H9 (cell line): ENCODE data around the gene KIAA0930. TPM values are rescaled to one million over a fixed set of nuclear protein-coding genes. Genes with fewer than 3 reads are reported as not detected.

Experiments used
- DNase-seq: peaks from one replicate; pipeline ENCODE4 v3.0.0-alpha.2; 2017
- H2AFZ ChIP-seq: one replicate; pipeline ENCODE4 v1.6.1; 2013; ENCODE audit warnings: mild to moderate bottlenecking, low read length, control low read depth, moderate library complexity
- H2AK5ac ChIP-seq: 2 replicates; pipeline ENCODE4 v1.6.1; 2013; ENCODE audit warnings: low read length, control low read depth, mixed read lengths; ENCODE audit not compliant: insufficient read length
- H2BK120ac ChIP-seq: one replicate; pipeline ENCODE4 v1.6.1; 2013; ENCODE audit warnings: low read depth, mild to moderate bottlenecking, low read length, control low read depth, inconsistent platforms; ENCODE audit not compliant: poor library complexity, severe bottlenecking
- H2BK12ac ChIP-seq: 2 replicates; pipeline ENCODE4 v1.6.1; 2013; ENCODE audit warnings: low read length, control low read depth, mixed read lengths, low read depth; ENCODE audit not compliant: insufficient read length
- H2BK15ac ChIP-seq: 2 replicates; pipeline ENCODE4 v1.6.1; 2013; ENCODE audit warnings: low read depth, low read length, control low read depth
- H2BK20ac ChIP-seq: one replicate; pipeline ENCODE4 v1.6.1; 2013; ENCODE audit warnings: low read depth, mild to moderate bottlenecking, low read length, control low read depth, inconsistent platforms; ENCODE audit not compliant: poor library complexity, severe bottlenecking
- H2BK5ac ChIP-seq: 2 replicates; pipeline ENCODE4 v1.6.1; 2013; ENCODE audit warnings: low read length, control low read depth, mixed read lengths; ENCODE audit not compliant: insufficient read length
- H3K14ac ChIP-seq: 2 replicates; pipeline ENCODE4 v1.6.1; 2013; ENCODE audit warnings: low read length, control low read depth; ENCODE audit not compliant: insufficient read depth
- H3K18ac ChIP-seq: 2 replicates; pipeline ENCODE4 v1.6.1; 2013; ENCODE audit warnings: low read depth, mild to moderate bottlenecking, mixed read lengths, low read length, control low read depth; ENCODE audit not compliant: insufficient read length
- H3K23ac ChIP-seq: 2 replicates; pipeline ENCODE4 v1.6.1; 2013; ENCODE audit warnings: low read length, control low read depth, mixed read lengths, low read depth; ENCODE audit not compliant: insufficient read length
- H3K23me2 ChIP-seq: 2 replicates; pipeline ENCODE4 v1.6.1; 2013; ENCODE audit warnings: low read depth, mild to moderate bottlenecking, mixed read lengths, low read length, control low read depth; ENCODE audit not compliant: insufficient read length, poor library complexity, severe bottlenecking
- H3K27ac ChIP-seq: 2 replicates; pipeline ENCODE4 v1.5.1; 2013; ENCODE audit warnings: low read length, control low read depth, mixed read lengths, low read depth; ENCODE audit not compliant: insufficient read length
- H3K27me3 ChIP-seq: 2 replicates; pipeline ENCODE4 v1.6.1; 2013; ENCODE audit warnings: low read length, control low read depth, inconsistent platforms; ENCODE audit not compliant: insufficient read depth
- H3K4ac ChIP-seq: 2 replicates; pipeline ENCODE4 v1.6.1; 2013; ENCODE audit warnings: low read depth, mild to moderate bottlenecking, control low read depth, inconsistent platforms, low read length, moderate library complexity
- H3K4me1 ChIP-seq: 2 replicates; pipeline ENCODE4 v1.6.1; 2013; ENCODE audit warnings: low read length, control low read depth, inconsistent platforms; ENCODE audit not compliant: insufficient read depth
- H3K4me2 ChIP-seq: 2 replicates; pipeline ENCODE4 v1.6.1; 2013; ENCODE audit warnings: low read length, control low read depth, mixed read lengths; ENCODE audit not compliant: insufficient read length, insufficient read depth
- H3K56ac ChIP-seq: 2 replicates; pipeline ENCODE4 v1.6.1; 2013; ENCODE audit warnings: low read depth, mild to moderate bottlenecking, mixed read lengths, low read length, control low read depth; ENCODE audit not compliant: insufficient read length
- H3K79me1 ChIP-seq: 2 replicates; pipeline ENCODE4 v1.6.1; 2013; ENCODE audit warnings: low read depth, mild to moderate bottlenecking, moderate library complexity, low read length, control low read depth, inconsistent platforms; ENCODE audit not compliant: insufficient read depth, poor library complexity, severe bottlenecking
- H3K79me2 ChIP-seq: 2 replicates; pipeline ENCODE4 v1.6.1; 2013; ENCODE audit warnings: low read length, control low read depth, inconsistent platforms; ENCODE audit not compliant: insufficient read depth
- H3K9ac ChIP-seq: 2 replicates; pipeline ENCODE4 v1.6.1; 2013; ENCODE audit warnings: low read length, control low read depth, mixed read lengths; ENCODE audit not compliant: insufficient read length; ENCODE audit errors: extremely low read depth
- H3K9me3 ChIP-seq: one replicate; pipeline ENCODE4 v1.6.1; 2013; ENCODE audit warnings: low read depth, low read length, inconsistent platforms; ENCODE audit not compliant: control insufficient read depth
- H3T11ph ChIP-seq: one replicate; pipeline ENCODE4 v1.6.1; 2013; ENCODE audit warnings: mild to moderate bottlenecking, low read length, control low read depth, inconsistent platforms
- H4K20me1 ChIP-seq: one replicate; pipeline ENCODE4 v1.6.1; 2013; ENCODE audit not compliant: control insufficient read depth, insufficient read length, insufficient read depth
- H4K5ac ChIP-seq: 2 replicates; pipeline ENCODE4 v1.6.1; 2013; ENCODE audit warnings: low read depth, mild to moderate bottlenecking, mixed read lengths, low read length, control low read depth; ENCODE audit not compliant: insufficient read length
- H4K8ac ChIP-seq: replicated peaks from 2 replicates; pipeline ENCODE4 v1.6.1; 2013; ENCODE audit warnings: low read length, control low read depth, mixed read lengths, low read depth; ENCODE audit not compliant: insufficient read length
- H4K91ac ChIP-seq: 2 replicates; pipeline ENCODE4 v1.6.1; 2013; ENCODE audit warnings: low read depth, mild to moderate bottlenecking, moderate library complexity, mixed read lengths, low read length, control low read depth; ENCODE audit not compliant: insufficient read length
- H3K27ac Mint-ChIP-seq, 3 experiments: 2 replicates in 2 of 3; 3 replicates in 1 of 3; pipeline ENCODE4 v1.8.0; 2020 to 2021; ENCODE audit warnings: mixed read lengths in 3 of 3, mild to moderate bottlenecking in 1 of 3, moderate library complexity in 1 of 3
- H3K27me3 Mint-ChIP-seq: 2 replicates; pipeline ENCODE4 v1.8.0; 2021; ENCODE audit warnings: low read depth, mild to moderate bottlenecking, moderate library complexity, mixed read lengths
- H3K36me3 Mint-ChIP-seq, 3 experiments: 2 replicates in 2 of 3; 3 replicates in 1 of 3; pipeline ENCODE4 v1.8.0; 2020 to 2021; ENCODE audit warnings: low read depth in 3 of 3, mixed read lengths in 3 of 3; ENCODE audit not compliant: insufficient read depth in 1 of 3
- H3K4me1 Mint-ChIP-seq, 2 experiments: 2 replicates each; pipeline ENCODE4 v1.8.0; 2020; ENCODE audit warnings: mixed read lengths in 2 of 2
- H3K4me3 Mint-ChIP-seq, 2 experiments: 2 replicates in 1 of 2; 3 replicates in 1 of 2; pipeline ENCODE4 v1.8.0; 2020 to 2021; ENCODE audit warnings: mild to moderate bottlenecking in 2 of 2, mixed read lengths in 2 of 2, moderate library complexity in 1 of 2
- H3K9me3 Mint-ChIP-seq, 2 experiments: 2 replicates in 1 of 2; 3 replicates in 1 of 2; pipeline ENCODE4 v1.8.0; 2020; ENCODE audit warnings: mild to moderate bottlenecking in 2 of 2, mixed read lengths in 2 of 2, moderate library complexity in 1 of 2
- WGBS: extraction: QIAGEN DNeasy Blood & Tissue Kit; methylation state at CpG from one replicate; pipeline ENCODE4 v1.1.7; 2013; ENCODE audit warnings: missing lambda C conversion rate, low lambda C conversion rate, mixed read lengths; ENCODE audit not compliant: insufficient read length; ENCODE audit errors: extremely low coverage; 5-methylcytosine and 5-hydroxymethylcytosine counted together
- total RNA-seq: library from RNA; stranded (reverse); gene quantifications from 2 replicates; pipeline ENCODE4 v1.2.1, GENCODE V29; 2021
- TF ChIP-seq, protein P1 (sequence below): fragments of 200-600 bp; sonication (generic); conservative IDR thresholded peaks from 3 replicates; pipeline ENCODE4 v1.8.0; 2021; ENCODE audit warnings: antibody characterized with exemption, mild to moderate bottlenecking

KIAA0930 gene
- total RNA-seq, 1 experiment from 2014 or later: 46.2 TPM

DNA sequence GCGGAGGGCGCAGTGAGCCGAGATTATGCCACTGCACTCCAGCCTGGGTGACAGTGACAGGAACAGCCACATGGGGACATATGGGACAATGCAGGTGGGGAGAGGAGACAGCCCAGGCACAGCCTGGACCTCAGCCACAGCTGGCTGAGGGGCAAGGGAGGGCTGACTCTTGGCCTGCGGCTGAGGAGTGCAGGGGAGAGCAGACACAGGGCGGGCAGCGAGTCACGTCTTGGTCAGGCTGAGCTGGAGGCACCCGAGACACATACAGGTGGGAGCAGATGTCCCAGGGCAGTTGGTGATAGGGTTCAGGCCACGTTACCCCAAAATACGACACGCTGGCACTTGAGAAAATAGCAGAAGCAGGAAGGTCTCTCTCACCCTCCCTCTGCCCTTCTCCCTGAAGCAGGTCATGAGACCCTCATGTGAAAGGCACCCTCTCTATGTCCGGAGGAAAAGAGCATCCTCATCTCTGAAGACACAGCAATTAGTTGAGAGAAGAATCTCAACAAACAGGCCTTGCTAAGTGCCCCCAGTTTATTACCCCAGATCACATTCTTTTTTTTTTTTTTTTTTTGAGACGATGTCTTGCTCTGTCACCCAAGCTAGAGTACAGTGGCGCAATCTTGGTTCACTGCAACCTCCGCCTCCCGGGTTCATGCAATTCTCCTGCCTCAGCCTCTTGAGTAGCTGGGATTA, 10.5 kb downstream of the KIAA0930 start:
- H3K27me3 ChIP-seq: no peaks in the 10 kb centered on the region
- no peak for DNase-seq
- no CpG with 5 or more reads among the region's 16 CpGs for WGBS
- no peak overlapping the region for H2BK5ac ChIP-seq
- Mint-ChIP-seq H3K4me3 (no peak overlapping the region), H3K4me1 (peaks cover 23 to 33% of the 10 kb centered on the region in 2 experiments), H3K27ac (peak overlapping the region in 2 of 3 experiments; percentile 35 to 83; a peak in 3 of 7 replicates), H3K27me3 (peaks cover 2% of the 10 kb centered on the region; the same call in 1 of the 2 replicates), H3K9me3 (no peaks in the 10 kb centered on the region), H3K36me3 (no peaks in the 10 kb centered on the region; a peak in 2 of 7 replicates)
- no peak overlapping the region for H3K4me2 ChIP-seq
- H3K23ac ChIP-seq: no peak overlapping the region
- no peaks in the 10 kb centered on the region for H3K79me2 ChIP-seq
- H2BK15ac ChIP-seq: no peak overlapping the region
- no peak overlapping the region for H2BK12ac ChIP-seq
- no peak overlapping the region for H2AFZ ChIP-seq
- no peak overlapping the region for H2AK5ac ChIP-seq
- no peaks in the 10 kb centered on the region for H4K20me1 ChIP-seq
- no peak overlapping the region for H3K18ac ChIP-seq
- no peak overlapping the region for H2BK120ac ChIP-seq
- TF ChIP-seq, protein P1, sequence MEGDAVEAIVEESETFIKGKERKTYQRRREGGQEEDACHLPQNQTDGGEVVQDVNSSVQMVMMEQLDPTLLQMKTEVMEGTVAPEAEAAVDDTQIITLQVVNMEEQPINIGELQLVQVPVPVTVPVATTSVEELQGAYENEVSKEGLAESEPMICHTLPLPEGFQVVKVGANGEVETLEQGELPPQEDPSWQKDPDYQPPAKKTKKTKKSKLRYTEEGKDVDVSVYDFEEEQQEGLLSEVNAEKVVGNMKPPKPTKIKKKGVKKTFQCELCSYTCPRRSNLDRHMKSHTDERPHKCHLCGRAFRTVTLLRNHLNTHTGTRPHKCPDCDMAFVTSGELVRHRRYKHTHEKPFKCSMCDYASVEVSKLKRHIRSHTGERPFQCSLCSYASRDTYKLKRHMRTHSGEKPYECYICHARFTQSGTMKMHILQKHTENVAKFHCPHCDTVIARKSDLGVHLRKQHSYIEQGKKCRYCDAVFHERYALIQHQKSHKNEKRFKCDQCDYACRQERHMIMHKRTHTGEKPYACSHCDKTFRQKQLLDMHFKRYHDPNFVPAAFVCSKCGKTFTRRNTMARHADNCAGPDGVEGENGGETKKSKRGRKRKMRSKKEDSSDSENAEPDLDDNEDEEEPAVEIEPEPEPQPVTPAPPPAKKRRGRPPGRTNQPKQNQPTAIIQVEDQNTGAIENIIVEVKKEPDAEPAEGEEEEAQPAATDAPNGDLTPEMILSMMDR: no peak
- H3K9me3 ChIP-seq: no peaks in the 10 kb centered on the region
- no peak overlapping the region for H3T11ph ChIP-seq
- no peaks in the 10 kb centered on the region for H3K4me1 ChIP-seq
- no peak overlapping the region for H4K5ac ChIP-seq
- no peak overlapping the region for H4K91ac ChIP-seq
- no peak overlapping the region for H3K56ac ChIP-seq
- H3K27ac ChIP-seq: no peak overlapping the region
- no peaks in the 10 kb centered on the region for H3K23me2 ChIP-seq
- H3K4ac ChIP-seq: no peak overlapping the region
- H3K79me1 ChIP-seq: no peaks in the 10 kb centered on the region
- no peak overlapping the region for H2BK20ac ChIP-seq
- no peak overlapping the region for H4K8ac ChIP-seq
- H3K9ac ChIP-seq: no peak overlapping the region
- no peak overlapping the region for H3K14ac ChIP-seq
